NCI-H146 treated with DMSO at 0.1 percent for 48 hours (cell line): ENCODE results near the gene TP53RK.

Source experiments
- DNase-seq: peaks from one replicate; lab custom pipeline; 2025; ENCODE audit not compliant: unreplicated experiment; lab: John Stamatoyannopoulos, UW

The TP53RK gene

GRCh38 chr20:46708172-46708860 lies 19.1 kb upstream of the TP53RK start:
- peak; percentile 91 for DNase-seq

GRCh38 chr20:46706242-46706641 lies 17.0 kb upstream of the TP53RK start:
- DNase-seq: no peak

GRCh38 chr20:46705378-46705729 lies 16.1 kb upstream of the TP53RK start:
- DNase-seq: no peak

GRCh38 chr20:46704714-46705377 lies 15.6 kb upstream of the TP53RK start:
- no peak for DNase-seq

GRCh38 chr20:46703435-46703834 lies 14.2 kb upstream of the TP53RK start:
- DNase-seq: peak; percentile 42

- no peak for DNase-seq
These were observed 13.4 kb upstream of the TP53RK start for GRCh38 chr20:46702447-46703203.

GRCh38 chr20:46701986-46702385 lies 12.7 kb upstream of the TP53RK start:
- DNase-seq: no peak

GRCh38 chr20:46701556-46701955 lies 12.3 kb upstream of the TP53RK start:
- no peak for DNase-seq

- no peak for DNase-seq
These were observed 11.8 kb upstream of the TP53RK start for GRCh38 chr20:46701057-46701456.

GRCh38 chr20:46700481-46700880 lies 11.2 kb upstream of the TP53RK start:
- no peak for DNase-seq

GRCh38 chr20:46699651-46700359 lies 10.6 kb upstream of the TP53RK start:
- DNase-seq: peak; percentile 7

GRCh38 chr20:46698788-46699187 lies 9.5 kb upstream of the TP53RK start:
- DNase-seq: no peak

- DNase-seq: no peak
These were observed 7.6 kb upstream of the TP53RK start for GRCh38 chr20:46696791-46697279.

- DNase-seq: peak; percentile 73
These were observed 6.6 kb upstream of the TP53RK start for GRCh38 chr20:46695892-46696291.

GRCh38 chr20:46694484-46694883 lies 5.2 kb upstream of the TP53RK start:
- no peak for DNase-seq

GRCh38 chr20:46691196-46691595 lies 2.0 kb upstream of the TP53RK start:
- no peak for DNase-seq

- DNase-seq: no peak
These were observed 1.2 kb upstream of the TP53RK start for GRCh38 chr20:46690219-46691106.

GRCh38 chr20:46689754-46690085 lies 476 bp upstream of the TP53RK start:
- no peak for DNase-seq

GRCh38 chr20:46688151-46689081 lies 828 bp downstream of the TP53RK start:
- no peak for DNase-seq
